ENCODE measurements around the gene ARHGAP15. TPM values are rescaled to one million over a fixed set of nuclear protein-coding genes. Genes with fewer than 3 reads are reported as not detected.

The ARHGAP15 gene
- total RNA-seq, 2 experiments from 2014 or later = 71.3 to 72.8 TPM

GRCh38 chr2:143740431-143740830 is 611.2 kb downstream of the ARHGAP15 start:
- Mint-ChIP-seq H3K4me1 (ENCODE audit: low read depth) (peaks cover 3% of the 10 kb centered on the region), H3K4me3 (no peak overlapping the region), H3K9me3 (no peaks in the 10 kb centered on the region), H3K27ac (no peak overlapping the region), H3K27me3 (no peaks in the 10 kb centered on the region), H3K36me3 (ENCODE audit: low read depth) (peaks cover 18% of the 10 kb centered on the region)
- ATAC-seq (no peak), DNase-seq (no peak)
- intact Hi-C loops (cut with micrococcal nuclease) = no loop called here
- ChIA-PET POLR2A (no interaction called here), CTCF (no interaction called here)
- TF ChIP-seq CTCF (IDR thresholded peaks at IDR 0.05) = no peak

GRCh38 chr2:143741205-143741604 is 612.0 kb downstream of the ARHGAP15 start:
- DNase-seq = no peak
- Mint-ChIP-seq H3K9me3 (no peaks in the 10 kb centered on the region), H3K36me3 (ENCODE audit: low read depth) (peaks cover 18% of the 10 kb centered on the region), H3K4me3 (no peak overlapping the region), H3K27ac (no peak overlapping the region), H3K27me3 (no peaks in the 10 kb centered on the region), H3K4me1 (ENCODE audit: low read depth) (peaks cover 3% of the 10 kb centered on the region)
- POLR2A ChIA-PET = interaction anchor here (1.0 kb wide), 1 partner anchor 64 kb away, joined by 3 read pairs; no protein-coding TSS in a partner anchor
- no peak for ATAC-seq
- intact Hi-C loops (cut with micrococcal nuclease) = no loop called here
- CTCF ChIA-PET = interaction anchor here (0.6 kb wide), 1 partner anchor 769 kb away, joined by 3 read pairs; no protein-coding TSS in a partner anchor
- TF ChIP-seq CTCF (IDR thresholded peaks at IDR 0.05) = no peak

- intact Hi-C loops (cut with micrococcal nuclease) = no loop called here
- no peak for ATAC-seq
These were observed 613.4 kb downstream of the ARHGAP15 start for GRCh38 chr2:143742581-143742980.

GRCh38 chr2:143744114-143744513 is 614.9 kb downstream of the ARHGAP15 start:
- no peak for TF ChIP-seq CTCF (IDR thresholded peaks at IDR 0.05)
- no peak overlapping the region for H3K27ac Mint-ChIP-seq
- DNase-seq = no peak
- no peak overlapping the region for H3K4me3 Mint-ChIP-seq
- H3K27me3 Mint-ChIP-seq = no peaks in the 10 kb centered on the region
- peaks cover 14% of the 10 kb centered on the region for H3K36me3 Mint-ChIP-seq (ENCODE audit: low read depth)
- H3K9me3 Mint-ChIP-seq = no peaks in the 10 kb centered on the region
- POLR2A ChIA-PET = no interaction called here
- intact Hi-C loops (cut with micrococcal nuclease) = no loop called here
- no peak for ATAC-seq
- CTCF ChIA-PET = no interaction called here
- peaks cover 3% of the 10 kb centered on the region for H3K4me1 Mint-ChIP-seq (ENCODE audit: low read depth)

More at GRCh38 chr2:143742581-143742980, 613.4 kb downstream of the ARHGAP15 start:
- no peaks in the 10 kb centered on the region for H3K27me3 Mint-ChIP-seq
- POLR2A ChIA-PET = no interaction called here
- no peak overlapping the region for H3K4me3 Mint-ChIP-seq
- DNase-seq = no peak
- H3K27ac Mint-ChIP-seq = no peak overlapping the region
- no peaks in the 10 kb centered on the region for H3K9me3 Mint-ChIP-seq
- H3K36me3 Mint-ChIP-seq (ENCODE audit: low read depth) = peaks cover 16% of the 10 kb centered on the region
- no peak for TF ChIP-seq CTCF (IDR thresholded peaks at IDR 0.05)
- peaks cover 3% of the 10 kb centered on the region for H3K4me1 Mint-ChIP-seq (ENCODE audit: low read depth)
- CTCF ChIA-PET = no interaction called here

- ChIA-PET POLR2A (no interaction called here), CTCF (no interaction called here)
- no peak for TF ChIP-seq CTCF (IDR thresholded peaks at IDR 0.05)
- no peaks in the 10 kb centered on the region for H3K9me3 Mint-ChIP-seq
- no peak overlapping the region for H3K4me3 Mint-ChIP-seq
- peaks cover 12% of the 10 kb centered on the region for H3K36me3 Mint-ChIP-seq (ENCODE audit: low read depth)
- DNase-seq = no peak
- no peak overlapping the region for H3K27ac Mint-ChIP-seq
- intact Hi-C loops (cut with micrococcal nuclease) = no loop called here
- H3K27me3 Mint-ChIP-seq = no peaks in the 10 kb centered on the region
- H3K4me1 Mint-ChIP-seq (ENCODE audit: low read depth) = peaks cover 3% of the 10 kb centered on the region
- ATAC-seq = no peak
These were observed 615.8 kb downstream of the ARHGAP15 start for GRCh38 chr2:143745060-143745459.
